ENCODE results near the gene CEPT1.

Gene CEPT1

DNA sequence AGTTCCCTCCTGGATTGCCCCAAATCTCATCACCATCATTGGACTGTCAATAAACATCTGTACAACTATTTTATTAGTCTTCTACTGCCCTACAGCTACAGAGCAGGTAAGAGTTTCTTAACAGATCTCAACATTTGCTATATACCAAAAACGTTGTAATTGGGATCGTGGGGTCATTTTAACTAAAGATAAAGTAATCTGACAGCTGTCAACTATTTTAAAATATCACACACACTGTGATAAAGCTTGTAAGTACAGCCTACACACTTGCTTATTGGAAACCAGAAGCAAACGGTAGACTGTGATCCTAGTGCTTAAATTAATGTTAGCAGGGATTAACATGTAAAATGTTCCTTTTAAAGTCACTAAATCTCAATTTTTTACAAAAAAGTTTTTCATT is 7.9 kb downstream of the CEPT1 start:
- no peak for DNase-seq

DNA sequence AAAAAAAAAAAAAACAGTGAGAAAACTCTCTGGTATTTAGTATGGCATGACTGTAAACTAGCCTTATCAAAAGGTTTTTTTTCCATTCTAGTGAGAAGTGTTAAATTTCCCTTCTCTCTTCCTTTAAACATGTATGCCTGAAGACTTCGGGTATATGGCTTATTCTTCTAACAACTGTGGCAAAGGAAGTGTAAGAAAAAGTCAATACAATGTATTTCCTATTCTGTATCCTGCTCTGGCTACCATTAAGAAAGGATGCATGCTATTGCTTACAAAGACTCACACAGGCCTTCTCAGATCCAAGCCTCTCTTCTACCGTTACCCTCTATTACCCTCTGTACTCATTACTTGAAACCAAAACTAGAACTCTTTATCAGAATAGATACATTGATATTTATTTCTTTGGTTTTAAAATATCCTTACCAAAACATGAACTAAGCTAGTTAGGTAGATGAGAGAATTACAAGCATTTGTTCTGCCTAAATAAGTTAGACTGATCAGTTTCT is 8.4 kb downstream of the CEPT1 start:
- no peak for DNase-seq

DNA sequence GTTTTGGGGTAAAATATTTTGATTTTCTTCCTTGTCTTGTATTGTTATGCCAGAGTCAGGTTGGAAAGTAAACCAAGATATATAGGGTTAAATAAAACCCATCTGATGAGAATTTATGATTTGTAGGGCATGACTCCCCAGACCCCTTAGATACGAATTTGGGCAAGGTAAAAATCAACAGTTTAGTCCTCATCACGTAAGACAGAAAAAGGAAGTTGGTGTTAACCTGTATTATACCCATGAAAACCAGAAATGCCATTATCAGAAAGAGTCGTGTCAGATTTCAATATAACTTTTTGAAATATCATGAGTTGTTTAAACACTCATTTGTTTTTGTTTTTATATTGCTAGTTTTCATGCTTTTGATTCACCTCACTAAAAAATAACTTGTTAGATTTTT is 11.8 kb downstream of the CEPT1 start:
- DNase-seq: no peak

DNA sequence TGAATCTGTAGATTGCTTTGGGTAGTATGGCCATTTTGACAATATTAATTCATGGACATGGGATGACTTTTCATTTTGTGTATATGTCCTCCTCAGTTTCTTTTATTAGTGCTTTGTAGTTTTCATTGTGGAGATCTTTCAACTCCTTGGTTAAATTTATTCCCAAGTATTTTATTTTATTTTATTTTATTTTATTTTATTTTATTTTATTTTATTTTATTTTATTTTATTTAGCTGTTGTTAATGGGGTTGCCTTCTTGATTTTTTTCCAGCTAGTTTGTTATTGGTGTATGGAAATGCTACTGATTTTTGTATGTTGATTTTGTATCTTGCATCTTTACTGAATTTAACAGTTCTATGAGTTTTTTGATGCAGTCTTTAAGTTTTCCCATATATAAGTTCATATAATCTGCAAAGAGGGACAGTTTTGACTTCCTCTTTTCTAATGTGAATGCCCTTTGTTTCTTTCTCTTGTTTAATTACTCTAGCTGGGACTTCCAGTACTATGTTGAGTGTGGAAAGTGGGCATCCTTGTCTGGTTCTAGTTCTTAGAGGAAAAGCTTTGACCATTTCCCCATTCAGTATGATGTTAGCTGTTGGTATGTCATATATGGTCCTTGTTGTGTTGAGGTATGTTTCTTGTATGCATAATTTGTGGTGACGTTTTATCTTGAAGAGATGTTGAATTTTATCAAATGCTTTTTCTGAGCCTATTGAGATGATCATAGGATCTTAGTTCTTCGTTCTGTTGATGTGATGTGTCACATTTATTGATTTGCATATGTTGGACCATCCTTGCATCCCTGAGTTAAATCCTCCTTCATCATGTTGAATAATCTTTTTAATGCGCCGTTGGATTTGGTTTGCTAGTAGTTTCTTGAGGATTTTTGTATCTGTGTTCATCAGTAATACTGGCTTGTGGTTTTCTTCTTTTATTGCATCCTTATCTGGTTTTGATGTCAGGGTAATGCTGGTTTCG is 14.3 kb downstream of the CEPT1 start:
- no peak for DNase-seq

DNA sequence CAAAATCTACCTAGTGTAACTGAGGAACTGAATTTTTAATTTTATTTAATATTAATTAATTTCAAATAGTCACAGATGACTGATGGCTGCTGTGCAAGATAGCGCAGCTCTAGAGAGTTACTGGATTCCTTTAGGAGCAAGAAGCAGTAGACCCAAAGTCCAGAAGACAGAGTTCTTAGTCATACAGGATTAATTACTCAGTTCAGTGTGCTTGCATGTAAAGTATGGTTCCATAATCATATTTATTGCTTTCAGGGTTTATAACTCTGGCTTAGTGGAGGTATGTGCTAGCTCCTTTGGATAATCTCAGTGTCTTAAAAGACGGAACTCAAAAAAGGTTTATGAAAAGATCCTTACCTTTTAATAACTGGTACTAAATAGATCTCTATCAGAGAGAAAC is 17.4 kb downstream of the CEPT1 start:
- no peak for DNase-seq

DNA sequence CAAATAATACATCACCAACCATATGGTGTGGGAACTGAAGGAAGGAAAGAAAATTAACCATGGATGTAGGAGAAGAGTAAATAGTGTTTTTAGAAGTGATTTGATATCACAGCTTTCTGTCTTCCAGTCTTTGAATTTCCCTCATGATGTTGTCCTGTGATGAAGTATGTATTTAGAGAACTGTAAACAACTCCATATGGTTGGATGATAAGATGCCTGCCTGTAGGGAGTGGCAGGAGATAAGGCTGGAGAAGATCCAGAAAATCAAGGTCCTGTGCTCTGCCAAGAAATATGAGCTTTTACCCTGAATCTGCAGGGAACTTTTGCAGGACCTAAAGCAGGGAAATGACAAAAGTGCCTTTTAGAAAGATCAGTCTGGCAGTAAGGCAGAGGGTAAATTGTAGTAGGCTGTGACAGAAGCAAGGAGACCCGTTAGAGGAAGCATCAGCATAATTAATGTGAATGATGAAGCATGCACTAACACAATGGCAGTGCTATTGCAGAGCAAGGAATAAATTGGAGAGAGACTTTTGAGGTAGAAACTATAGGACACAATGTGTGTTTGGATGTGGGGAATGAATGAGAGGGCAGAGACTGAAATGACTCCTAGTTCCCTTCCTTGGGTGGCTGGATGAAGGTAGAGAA is 21.9 kb downstream of the CEPT1 start:
- DNase-seq: no peak

DNA sequence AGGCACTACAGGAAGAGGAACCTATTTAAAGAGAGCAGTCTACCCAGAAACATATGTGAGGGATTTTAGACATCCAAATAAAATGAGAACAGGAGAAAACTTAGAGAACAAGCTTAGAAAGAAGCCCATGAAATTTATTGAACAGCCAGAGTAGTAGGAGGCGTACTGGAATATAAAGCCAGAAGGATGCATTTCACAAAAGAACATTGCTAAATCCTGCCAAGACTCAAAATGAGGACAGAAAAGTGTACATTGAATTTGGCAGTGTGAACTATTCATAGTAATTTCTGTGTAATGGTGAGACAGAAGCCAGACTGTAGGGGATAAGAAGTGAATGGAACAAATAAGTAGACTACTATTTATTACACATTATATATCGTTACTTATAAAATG is 22.5 kb downstream of the CEPT1 start:
- no peak for DNase-seq

DNA sequence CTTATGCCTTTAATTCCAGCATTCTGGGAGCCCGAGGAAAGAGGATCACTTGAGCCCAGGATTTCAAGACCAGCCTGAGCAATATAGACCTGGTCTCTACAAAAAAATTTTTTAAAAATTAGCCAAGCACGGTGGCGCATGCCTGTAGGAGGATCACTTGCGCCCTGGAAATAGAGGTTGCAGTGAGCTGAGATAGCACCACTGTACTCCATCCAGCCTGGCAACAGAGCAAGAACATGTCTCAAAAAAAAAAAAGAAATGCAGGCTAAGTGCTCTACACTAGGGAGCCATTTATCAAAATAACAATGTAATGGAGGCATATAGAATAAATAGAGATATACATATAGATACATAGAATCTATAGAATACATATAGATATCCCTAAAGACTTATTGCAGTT is 23.3 kb downstream of the CEPT1 start:
- DNase-seq: no peak

DNA sequence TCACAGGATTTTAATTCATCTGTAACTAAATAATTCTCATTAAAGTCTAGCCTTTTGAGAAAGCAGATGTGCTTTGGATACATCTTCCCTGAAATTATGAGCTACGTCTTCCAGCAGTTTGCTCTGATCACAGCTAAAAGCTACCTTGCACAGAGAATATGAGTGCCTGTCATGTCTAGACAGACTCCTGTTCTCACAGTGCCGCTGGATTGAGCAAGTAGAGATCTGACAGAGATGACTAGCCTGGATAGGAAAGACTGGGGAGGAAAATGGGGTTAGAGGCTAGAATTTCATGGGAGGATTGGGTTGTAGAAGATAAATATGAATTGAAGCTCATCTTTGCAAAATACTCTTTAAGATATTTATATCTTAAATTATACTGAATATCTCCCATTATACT is 24.1 kb downstream of the CEPT1 start:
- DNase-seq: no peak

DNA sequence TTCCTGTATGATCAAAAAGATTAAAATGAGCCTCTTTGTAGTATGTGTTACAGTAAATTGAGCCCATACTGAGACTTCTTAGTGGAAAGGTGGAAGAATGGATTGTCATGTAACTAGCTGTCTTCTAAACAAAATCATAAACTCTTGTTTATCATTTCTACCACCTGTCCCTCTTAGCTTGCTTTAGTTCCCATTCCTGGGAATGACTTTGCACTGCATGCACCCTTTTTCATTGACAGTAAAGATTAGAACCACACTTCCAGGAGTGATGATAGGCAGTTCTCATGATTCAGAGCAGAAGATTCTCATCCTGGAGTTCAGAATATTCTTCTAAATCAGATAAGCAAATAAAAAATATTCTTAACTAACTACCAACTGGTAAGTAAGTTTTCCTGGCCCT is 32.4 kb downstream of the CEPT1 start:
- no peak for DNase-seq

DNA sequence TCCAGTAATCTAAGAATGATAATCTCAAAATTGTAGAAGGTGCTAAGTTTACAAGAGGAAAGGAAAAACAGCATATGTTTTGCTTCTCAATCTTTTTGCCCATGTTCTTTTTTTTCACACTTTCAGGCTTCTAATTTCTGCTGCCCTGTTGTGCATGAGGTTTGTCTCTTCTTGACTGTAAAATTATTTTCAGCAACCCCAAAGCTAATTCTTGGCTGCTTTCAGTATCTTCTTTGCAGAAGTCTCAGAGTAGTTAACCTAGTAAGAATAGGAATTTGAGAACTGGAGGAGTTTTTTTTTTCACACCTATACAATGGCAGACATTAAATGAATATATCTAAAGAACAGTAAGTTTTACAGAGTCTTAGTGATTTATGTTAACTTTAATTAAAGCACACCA is 34.0 kb downstream of the CEPT1 start:
- DNase-seq: no peak

DNA sequence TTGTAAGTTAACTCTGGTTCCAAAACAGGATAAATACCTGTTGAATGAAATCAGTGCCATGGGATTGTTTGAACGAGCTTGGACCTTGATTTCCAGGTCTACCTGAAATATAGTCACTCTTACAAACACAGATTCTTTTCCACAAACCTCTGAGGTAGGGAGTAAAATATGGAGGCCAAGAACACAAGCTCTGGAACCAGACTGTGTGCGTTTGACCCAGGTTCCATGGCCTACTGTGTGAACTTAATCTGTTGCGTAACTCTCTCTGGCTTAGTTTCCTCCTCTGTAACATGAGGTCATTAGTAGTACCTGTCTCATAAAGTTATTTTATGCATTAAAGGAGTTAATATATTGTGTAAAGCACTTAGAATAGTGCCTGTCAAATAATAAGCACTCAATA is 35.3 kb downstream of the CEPT1 start:
- no peak for DNase-seq

DNA sequence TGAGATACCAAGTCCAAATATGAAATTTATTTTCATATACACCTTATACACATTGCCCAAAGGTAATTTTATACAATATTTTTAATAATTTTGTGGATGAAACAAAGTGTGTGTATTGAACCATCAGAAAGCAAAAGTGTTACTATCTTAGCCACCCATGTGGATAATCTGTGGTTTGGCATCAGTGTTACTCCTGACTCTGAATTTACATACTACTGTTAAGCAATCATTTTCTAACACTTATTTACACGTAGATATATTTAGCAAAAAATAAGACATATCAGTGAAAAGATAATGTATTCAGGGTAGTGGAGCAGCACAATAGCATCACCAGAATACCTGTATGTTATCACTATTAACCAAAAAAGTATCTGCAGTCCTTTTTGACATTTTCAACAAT is 36.7 kb downstream of the CEPT1 start:
- no peak for DNase-seq

DNA sequence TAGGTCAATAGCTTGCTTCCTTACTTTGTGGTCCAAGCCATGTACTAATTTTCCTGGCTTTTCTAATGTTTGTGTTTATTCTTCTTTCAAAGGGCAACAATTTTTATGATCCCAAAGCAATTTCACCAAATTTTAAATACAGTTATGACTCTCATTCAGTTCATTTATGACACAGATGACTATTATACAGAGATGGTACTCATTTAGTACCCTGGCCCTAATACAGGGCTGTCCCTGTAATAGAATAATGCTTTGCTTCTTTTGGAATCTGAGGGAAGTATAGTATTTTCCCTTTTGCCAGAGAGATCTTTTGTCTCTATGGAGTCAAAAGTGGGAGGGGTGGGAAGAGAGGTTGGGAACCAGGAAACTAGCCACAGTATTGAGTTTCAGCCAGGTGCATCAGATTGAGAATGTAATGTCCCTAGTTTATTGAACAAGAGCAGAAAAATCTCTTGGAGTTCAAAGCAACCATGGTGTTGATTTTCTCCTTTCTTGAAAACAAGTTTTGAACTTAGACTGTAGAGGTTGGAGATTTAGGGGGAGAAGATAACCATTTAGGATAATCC is 40.0 kb downstream of the CEPT1 start:
- no peak for DNase-seq

DNA sequence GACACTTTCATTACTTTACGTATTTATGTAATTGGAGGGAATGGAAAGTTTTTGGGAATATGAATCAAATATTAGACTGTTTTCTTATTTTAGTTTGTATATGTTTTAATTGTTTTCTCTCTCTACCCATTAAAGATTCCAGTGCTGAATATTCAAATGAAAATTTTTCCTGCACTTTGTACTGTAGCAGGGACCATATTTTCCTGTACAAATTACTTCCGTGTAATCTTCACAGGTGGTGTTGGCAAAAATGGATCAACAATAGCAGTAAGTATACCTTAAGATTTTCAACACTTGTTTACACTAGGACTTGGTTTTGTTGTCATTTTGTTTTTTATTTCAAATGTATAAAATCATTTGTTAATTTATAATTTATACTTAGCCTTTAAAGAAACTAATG is 42.0 kb downstream of the CEPT1 start:
- DNase-seq: no peak

DNA sequence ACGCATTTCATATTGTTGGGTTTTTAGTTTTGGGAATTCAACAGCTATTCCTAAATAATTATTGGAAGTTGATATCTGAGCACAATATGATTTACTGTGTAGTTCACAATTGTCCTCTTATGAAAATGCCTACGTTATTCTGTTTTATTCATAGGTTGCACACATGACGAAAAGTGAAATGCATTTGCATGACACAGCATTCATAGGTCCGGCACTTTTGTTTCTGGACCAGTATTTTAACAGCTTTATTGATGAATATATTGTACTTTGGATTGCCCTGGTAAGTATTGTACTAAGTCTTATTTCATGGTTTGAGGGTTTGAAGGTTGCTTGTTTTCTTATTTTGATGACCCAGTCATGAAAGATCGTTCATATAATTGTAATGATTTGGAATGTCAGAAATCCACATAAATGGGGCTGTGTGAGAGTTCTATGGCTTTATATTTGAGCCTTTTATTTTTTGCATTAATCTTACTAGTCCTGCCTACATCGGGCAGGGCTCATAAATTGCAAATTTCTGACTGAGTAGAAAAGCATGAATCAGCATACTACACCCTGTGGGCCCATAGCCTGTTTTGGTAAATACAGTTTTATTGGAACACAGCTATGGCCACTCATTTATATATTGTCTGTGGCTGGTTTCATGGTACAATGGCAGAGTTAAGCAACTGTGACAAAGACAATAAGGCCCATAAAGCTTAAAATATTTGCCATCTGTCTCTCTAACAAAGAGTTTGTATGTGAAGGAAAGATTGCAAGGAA is 43.5 kb downstream of the CEPT1 start:
- DNase-seq: no peak

DNA sequence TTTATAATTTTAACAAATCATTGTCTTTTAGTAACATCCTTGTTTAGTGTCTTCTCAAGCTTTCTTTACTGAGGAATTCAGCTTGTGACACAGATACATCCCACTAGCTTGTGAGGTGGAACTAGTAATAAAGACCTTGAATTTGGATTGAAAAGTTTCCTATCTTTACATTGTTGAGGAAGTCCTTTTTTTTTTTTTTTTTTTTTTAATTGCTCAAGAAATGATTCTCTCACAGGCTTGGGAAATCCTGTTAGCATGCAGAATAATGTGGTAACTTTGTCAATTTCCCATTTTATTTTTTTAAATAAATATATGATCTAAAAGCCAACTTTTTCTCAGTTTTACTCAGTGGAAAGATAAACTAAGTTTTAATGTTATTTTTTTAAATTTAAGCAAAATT is 44.6 kb downstream of the CEPT1 start:
- no peak for DNase-seq

DNA sequence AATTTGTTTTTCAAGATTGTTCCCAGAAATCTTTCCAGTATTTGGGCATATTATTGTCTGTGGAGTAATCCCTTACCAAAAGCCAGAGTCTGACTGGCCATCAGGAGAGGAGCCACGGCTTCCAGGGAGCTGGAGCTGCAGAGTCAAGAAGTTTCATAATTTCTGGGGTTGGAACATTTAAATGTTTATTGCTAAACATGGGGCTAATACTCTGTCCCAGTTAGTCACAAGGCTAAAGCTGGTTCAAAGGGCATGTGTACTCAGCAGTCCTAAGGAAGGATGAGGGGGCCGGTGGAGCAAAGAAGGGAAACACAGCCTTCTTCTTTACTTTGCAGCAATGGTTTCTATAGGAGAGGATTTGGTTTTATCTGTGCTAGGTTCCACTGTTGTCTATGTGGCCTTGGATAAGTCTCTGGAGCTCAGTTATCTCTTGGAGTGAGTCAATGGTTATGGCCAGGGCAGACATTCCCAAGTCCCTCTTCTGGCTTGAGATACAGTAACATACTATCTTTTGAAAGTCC is 51.0 kb downstream of the CEPT1 start:
- DNase-seq: no peak

DNA sequence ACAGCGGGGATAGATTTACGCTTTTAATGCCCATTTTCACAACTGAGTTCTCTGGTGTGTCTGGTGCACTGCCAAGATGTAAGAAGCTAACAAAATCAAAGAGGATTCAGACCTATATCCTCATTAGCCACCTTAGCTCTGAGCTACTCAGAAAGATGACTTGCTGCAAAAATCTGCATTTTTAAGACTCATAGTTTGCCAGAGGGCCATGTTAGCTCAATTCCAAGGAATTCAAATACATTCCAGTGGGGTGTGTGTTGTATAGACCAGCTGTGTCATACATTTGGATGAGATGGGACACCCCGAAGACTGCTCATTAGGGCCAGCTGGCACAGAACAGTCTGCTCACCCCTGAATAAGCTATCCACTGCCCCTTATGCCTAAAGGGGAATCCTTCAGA is 51.5 kb downstream of the CEPT1 start:
- DNase-seq: no peak

DNA sequence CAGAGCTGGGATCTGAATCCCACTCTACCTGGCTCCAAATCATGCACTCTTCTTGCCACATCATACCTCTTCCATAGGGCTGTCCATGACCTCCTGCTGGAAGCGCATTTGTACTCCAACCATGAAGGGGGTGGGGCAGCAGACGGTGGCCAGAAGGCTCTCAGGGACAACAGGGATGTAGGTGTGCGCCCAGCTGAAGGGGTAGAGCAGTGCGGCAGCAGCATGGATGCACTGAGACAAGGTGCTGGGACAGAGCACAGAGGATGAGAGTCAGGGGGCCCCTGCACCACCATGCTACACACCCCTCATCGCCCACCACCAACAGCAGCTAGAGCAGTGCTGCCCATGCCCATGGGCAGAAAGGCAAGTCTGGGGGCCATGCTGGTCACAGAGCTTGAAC is 52.1 kb downstream of the CEPT1 start:
- DNase-seq: no peak

DNA sequence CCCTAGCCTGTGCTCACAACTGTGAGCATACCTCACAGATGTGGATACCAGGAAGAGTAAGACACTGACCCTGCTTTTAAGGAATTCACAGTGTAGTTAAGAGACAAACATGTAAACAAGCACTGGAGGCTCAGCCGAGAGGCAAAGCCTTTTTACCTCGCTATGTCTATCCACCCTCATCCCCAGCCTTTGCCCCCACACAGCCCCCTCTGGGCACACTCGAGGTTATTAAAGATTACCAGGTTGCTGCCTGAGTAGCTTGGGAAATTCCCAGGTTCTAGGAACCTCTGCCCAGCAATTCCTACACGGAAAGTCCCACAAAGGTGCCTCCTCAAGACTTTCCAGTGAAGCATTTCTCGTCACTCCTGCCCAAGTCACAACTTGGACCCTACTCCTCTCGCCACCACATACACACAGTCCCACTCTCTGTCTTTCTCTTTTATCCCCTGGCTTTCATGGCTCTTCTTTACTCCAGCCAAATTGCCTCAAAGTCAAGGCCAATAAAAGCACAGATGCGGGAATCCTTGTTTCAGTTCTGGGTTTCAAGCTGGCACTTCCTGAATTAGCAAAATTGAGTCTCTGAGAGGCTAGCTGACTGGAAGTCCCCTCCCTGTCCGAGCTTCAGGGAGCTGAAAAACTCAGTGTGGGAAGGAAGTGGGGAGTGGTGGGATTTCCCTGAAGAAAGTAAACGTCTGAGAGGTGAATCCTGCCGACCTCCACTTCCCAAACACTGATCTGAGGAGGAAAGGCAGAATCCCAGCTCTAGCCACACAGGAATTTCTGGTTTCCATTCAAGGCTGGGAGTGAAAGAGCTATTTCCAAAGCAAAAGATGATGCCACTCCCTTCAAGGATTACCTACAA is 52.9 kb downstream of the CEPT1 start:
- DNase-seq: peak; percentile 50 to 65

All from CD4-positive, alpha-beta T cell treated with Interferon alpha-2 for 1 hour (primary cell).